Measurements from ENCODE around the gene CKS2.
"Not testable (repeated sequence)": the region's sequence is repeated elsewhere in the genome, so short reads cannot be mapped to it uniquely, and the experiment has no call there.

CKS2 gene

DNA sequence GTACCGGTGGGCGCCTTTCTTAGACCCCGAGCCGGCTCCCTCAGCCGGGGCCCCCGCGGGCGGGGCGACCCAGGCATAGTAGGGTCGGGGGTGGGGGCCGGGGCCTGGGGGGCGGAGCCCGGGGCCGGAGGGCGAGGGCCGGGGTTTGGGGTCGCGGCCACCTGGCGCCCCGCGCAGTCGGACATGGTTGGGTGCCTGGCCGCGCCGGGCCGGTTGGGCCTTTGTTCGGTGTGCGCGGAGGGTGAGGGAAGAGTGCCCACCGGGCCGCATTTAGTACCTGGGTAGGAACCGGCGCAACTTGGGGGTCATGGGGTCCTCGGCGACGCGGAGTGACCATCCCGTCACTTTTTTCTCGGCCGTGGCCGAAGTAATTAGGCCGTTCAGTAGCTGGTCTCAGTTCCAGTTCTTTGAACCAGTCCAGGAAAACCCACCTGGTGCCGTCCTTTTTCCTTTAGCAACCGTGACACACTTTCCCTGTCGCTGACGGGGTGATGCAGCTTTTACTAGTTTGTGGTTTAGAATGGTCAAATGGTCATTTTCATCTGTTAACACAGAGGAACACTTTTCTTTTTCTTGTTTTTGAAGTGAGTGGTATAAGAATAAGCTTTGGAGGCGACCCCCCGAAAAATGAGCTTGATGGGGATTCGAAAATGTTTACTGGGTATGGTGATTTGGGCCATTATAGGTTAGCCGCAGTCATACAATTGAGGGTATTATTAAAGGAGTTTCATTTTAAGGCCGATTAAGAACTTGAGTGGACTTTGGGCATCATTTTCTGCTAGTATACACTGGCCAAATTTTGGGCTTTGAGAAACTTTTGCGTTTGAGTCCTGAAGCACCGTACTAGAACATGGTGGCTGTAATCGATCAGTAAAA is 589 bp downstream of the CKS2 start:
- peak; percentile 30 for DNase-seq (ENCODE audit: low spot score)

DNA sequence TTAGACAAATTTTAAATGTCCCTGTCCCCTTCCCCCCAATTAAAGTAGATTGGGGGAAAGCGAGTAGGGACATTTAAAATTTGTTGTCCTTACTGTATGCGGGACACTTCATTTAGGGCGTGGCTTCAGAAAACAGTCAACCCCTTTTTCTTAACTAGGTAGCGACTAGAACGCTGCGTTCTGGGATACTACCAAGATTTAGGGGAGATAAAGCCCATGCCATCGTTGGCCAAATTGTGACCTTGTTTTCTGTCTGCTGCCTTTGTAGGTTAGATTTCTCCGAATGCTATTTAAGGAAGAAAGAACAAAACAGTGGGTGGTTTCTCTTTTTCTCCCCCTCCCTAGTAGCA is 1.2 kb downstream of the CKS2 start:
- DNase-seq (ENCODE audit: low spot score) = peak; percentile 36

GRCh38 chr9:89313842-89314241 is 2.8 kb downstream of the CKS2 start:
- DNase-seq (ENCODE audit: low spot score) = peak; percentile 18

DNA sequence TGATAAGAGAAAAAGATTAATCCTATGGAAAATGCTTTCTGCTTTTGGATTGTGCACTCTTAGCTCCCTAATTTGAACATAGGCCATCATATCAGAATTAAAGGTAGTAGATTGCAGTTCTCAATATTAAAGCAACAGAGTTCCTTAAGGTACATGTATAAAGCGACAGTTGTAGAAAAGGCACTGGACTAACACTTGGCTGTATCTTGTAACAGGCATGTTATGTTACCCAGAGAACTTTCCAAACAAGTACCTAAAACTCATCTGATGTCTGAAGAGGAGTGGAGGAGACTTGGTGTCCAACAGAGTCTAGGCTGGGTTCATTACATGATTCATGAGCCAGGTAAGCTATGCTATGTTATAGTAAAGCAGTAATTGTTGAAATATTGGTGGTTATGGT is 4.0 kb downstream of the CKS2 start:
- DNase-seq (ENCODE audit: low spot score) = no peak

DNA sequence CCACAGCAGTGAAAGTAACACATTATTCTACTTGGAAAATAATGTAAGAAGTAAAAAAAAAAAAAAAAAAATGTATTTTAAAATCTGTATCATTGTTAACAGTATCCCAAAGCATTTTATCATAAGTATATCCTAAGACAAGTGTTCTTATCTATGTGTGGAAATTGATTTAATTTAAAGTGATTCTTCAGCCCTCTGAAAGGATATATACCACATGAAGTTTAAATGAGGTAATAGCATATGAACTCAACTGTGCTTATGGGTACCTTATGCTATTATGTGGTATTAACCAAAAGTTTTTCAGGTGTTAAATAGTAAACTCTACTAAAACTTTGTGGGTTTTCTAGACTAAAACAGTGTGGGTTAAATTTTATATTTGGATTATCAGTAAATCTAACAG is 4.5 kb downstream of the CKS2 start:
- DNase-seq (ENCODE audit: low spot score) = no peak

DNA sequence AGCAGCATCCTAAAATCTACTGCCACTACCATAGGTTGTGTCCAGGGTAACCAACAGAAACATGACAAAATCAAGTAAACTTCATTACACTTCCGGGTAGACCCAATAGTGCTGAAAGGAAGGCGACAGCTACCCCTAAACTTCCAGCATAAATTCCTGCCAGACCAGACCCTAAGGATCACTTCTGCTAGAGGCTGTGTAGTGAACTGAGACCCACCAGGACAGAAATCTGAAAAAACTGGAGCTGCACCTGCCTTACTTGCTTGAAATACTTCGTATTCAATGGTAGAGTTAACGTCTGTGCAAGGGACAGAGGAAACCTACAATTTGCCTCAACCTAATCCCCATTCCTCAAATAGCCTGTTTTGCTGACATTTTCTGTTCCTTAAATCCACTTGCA is 6.3 kb downstream of the CKS2 start:
- no peak for DNase-seq (ENCODE audit: low spot score)

- DNase-seq (ENCODE audit: low spot score) = peak; percentile 96
These were observed 7.4 kb downstream of the CKS2 start, which contains the start of gene SECISBP2 for GRCh38 chr9:89318123-89319014. SECISBP2 (plus strand) TSS chr9:89318500; CDS start chr9:89318577, 77 bp downstream.

- DNase-seq (ENCODE audit: low spot score) = no peak
These were observed 8.3 kb downstream of the CKS2 start for GRCh38 chr9:89319015-89319905.

DNA sequence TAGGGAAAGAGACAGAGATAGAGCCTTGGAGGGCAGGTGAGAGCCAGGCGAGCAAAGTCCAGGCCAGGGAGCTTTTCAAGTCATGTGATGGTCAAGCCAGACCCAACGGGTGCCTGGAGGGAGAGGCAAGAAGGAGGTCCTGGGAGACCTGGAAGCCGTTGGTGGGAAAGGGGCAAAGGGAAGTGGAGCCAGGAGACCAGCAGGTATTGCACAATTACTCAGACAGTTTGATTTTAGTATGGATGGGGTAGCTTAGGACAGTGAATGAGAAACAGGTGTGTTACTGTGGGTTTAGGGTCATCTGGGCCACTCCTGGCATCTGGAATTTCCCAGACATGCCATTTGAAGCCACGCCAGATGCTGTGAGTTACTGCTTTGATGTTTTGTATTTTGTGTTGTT is 12.4 kb downstream of the CKS2 start:
- no peak for DNase-seq (ENCODE audit: low spot score)

- DNase-seq (ENCODE audit: low spot score) = no peak
These were observed 14.7 kb downstream of the CKS2 start for GRCh38 chr9:89325733-89326132.

DNA sequence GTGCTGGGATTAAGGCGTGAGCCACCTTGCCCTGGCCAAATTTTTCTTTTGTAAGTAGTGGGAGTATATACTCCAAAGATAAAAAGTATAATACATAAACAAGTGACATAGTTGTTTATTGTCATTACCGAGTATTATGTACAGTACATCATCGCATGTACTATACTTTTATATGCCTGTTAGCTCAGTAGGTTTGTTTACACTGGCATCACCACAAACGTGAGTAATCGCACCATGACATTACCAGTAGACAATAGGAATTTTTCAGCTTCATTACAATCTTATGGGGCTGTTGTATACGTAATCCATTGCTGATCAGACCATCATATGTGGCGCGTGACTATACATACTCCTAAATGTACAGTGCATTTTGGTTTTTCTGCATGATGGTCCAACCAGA is 17.1 kb downstream of the CKS2 start:
- DNase-seq (ENCODE audit: low spot score) = no peak

DNA sequence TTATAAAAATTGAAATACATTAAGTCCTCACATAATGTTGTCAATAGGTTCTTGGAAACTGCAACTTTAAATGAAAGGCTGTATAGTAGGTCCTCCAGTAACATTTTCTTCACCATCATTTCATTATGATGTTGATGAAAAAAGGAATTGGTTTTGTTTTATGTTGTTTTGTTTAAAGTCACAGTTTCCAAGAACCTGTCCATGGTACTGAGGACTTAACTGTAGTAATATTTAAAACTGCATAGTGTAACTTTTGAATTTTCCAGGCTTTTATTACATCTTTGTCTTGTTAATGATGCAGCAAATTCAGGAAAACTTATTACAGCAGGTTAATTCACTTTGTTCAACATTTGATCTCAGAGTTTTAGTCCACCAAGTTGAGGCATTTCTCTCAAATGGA is 18.9 kb downstream of the CKS2 start:
- DNase-seq (ENCODE audit: low spot score) = no peak

- no peak for DNase-seq (ENCODE audit: low spot score)
These were observed 19.5 kb downstream of the CKS2 start for GRCh38 chr9:89330513-89330912.

- DNase-seq (ENCODE audit: low spot score) = no peak
These were observed 28.8 kb downstream of the CKS2 start for GRCh38 chr9:89339807-89340206.

DNA sequence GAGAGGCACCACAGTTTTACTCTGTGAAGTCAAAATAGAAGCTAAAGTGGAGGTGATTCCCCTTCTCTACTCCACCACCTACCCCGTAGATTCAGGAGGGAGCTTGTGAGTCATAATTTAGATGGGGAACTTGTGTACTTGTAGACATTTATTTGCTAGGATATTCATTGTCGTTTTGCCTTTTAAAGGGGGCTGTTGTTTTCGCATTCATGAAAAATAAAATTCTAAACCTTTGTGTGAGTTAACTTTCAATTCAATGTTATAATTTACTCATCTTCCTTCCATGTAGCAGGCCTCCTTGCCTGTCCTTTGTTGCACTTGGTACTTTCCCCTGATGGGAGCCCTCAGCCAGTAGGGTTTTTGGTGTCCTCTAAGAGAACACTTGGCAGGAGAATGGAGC is 29.3 kb downstream of the CKS2 start:
- no peak for DNase-seq (ENCODE audit: low spot score)

- no peak for DNase-seq (ENCODE audit: low spot score)
These were observed 31.2 kb downstream of the CKS2 start for GRCh38 chr9:89342213-89342612.

DNA sequence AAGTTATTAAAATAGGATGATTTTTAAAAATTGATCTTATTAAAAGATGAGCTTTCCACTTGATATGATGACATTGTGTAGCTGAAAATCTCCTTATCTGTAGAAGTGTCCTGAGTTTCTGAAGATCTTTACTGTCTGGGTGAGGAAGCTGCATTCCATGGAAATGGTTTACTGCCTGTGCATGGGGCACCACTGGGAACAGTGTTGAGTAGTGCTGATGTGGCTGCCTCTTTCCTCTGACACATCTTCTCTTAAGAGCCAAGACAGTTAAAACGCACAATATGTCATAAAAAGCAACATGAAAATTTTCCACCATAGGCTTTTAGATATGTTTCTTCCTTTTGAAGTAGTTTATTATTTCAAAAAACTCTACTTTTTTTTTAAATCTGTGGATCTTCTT is 32.0 kb downstream of the CKS2 start:
- no peak for DNase-seq (ENCODE audit: low spot score)

DNA sequence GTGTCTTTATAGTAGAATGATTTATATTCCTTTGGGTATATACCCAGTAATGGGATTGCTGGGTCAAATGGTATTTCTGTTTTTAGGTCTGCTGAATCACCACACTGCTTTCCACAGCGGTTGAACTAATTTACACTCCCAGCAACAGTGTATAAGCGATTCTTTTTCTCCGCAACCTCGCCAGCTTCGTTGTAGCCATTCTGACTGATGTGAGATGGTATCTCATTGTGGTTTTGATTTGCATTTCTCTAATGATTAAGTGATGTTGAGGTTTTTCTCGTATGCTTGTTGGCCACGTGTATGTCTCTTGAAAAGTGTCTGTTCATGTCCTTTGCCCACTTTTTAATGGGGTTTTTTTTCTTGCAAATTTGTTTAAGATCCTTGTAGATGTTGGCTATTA is 32.8 kb downstream of the CKS2 start:
- not testable (repeated sequence) for DNase-seq (ENCODE audit: low spot score)

DNA sequence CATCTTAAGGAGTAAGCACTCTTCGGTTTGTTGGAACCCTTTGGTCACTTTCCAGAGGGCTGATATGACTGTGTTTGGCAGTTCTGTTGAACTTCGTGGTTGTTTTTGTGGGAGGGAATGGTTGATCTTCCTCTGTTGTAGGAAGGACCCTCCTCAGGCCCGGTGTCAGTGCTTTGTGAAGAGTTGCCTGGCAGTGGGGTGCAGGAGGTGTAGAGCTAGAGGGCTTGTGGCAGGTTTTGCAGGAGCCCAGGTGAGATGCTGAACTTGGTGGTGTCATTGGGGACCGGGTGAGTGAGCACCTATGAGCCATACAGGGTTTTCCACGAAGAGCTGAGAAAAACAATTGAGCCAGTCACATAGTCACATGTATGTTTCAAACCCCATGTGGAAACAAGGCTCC is 34.5 kb downstream of the CKS2 start:
- no peak for DNase-seq (ENCODE audit: low spot score)

DNA sequence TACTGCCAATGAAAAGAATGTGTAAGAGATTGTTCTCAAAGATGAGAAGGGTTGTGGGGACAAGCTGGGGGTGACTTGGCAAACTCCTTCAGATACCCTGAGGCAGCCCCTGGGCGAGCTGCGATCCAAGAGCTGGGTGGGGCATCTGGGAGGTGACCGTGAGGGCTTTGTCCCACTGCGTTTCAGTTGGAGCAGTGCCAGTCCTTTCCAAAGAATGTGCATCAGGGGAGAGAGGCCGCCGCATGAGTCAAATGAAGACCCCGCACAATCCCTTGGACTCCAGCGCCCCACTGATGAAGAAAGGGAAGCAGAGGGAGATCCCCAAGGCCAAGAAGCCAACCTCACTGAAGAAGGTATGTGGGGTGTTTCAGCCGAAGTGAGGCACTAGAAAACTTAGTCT is 35.7 kb downstream of the CKS2 start:
- DNase-seq (ENCODE audit: low spot score) = no peak

- DNase-seq (ENCODE audit: low spot score) = no peak
These were observed 36.7 kb downstream of the CKS2 start for GRCh38 chr9:89347651-89348050.

- DNase-seq (ENCODE audit: low spot score) = no peak
These were observed 38.6 kb downstream of the CKS2 start for GRCh38 chr9:89349607-89350006.

Measured in kidney tubule cell (primary cell).